Astrocyte (in vitro differentiated cells and primary cell): Measurements from ENCODE around the gene ZSCAN30. TPM values are rescaled to one million over a fixed set of nuclear protein-coding genes. Genes with fewer than 3 reads are reported as not detected.

Source experiments
- DNase-seq: peaks from one replicate; pipeline ENCODE4 v3.0.0-alpha.2; 2010; ENCODE audit warnings: low read depth
- FAIRE-seq: peaks from 2 replicates; lab custom pipeline; 2011; peaks lifted over from hg19 to GRCh38; lab: Jason Lieb, UNC
- H2AFZ ChIP-seq: 2 replicates; pipeline ENCODE4 v1.6.0; 2012; ENCODE audit warnings: low read depth, low read length, inconsistent platforms
- H3K27ac ChIP-seq: 2 replicates; pipeline ENCODE4 v1.5.1; 2011; ENCODE audit warnings: low read depth, low read length, inconsistent platforms
- H3K27me3 ChIP-seq: 2 replicates; pipeline ENCODE4 v1.6.0; 2011; ENCODE audit warnings: low read length, inconsistent platforms; ENCODE audit not compliant: insufficient read depth
- H3K36me3 ChIP-seq: 2 replicates; pipeline ENCODE4 v1.5.1; 2011; ENCODE audit warnings: low read length, inconsistent platforms; ENCODE audit not compliant: insufficient read depth
- H3K4me1 ChIP-seq: 2 replicates; pipeline ENCODE4 v1.5.1; 2011; ENCODE audit warnings: low read length, inconsistent platforms; ENCODE audit not compliant: insufficient read depth
- H3K4me2 ChIP-seq: 2 replicates; pipeline ENCODE4 v1.6.0; 2012; ENCODE audit warnings: low read length, inconsistent platforms
- H3K4me3 ChIP-seq: 2 replicates; pipeline ENCODE4 v1.5.1; 2011; ENCODE audit warnings: low read depth, mild to moderate bottlenecking, low read length, inconsistent platforms; ENCODE audit not compliant: insufficient read depth
- H3K79me2 ChIP-seq: 2 replicates; pipeline ENCODE4 v1.6.0; 2012; ENCODE audit warnings: mild to moderate bottlenecking, low read length, inconsistent platforms; ENCODE audit not compliant: insufficient read depth
- H3K9ac ChIP-seq: 2 replicates; pipeline ENCODE4 v1.6.0; 2012; ENCODE audit warnings: mild to moderate bottlenecking, low read length, inconsistent platforms
- H3K9me3 ChIP-seq: 2 replicates; pipeline ENCODE4 v1.5.1; 2012; ENCODE audit warnings: low read depth, mild to moderate bottlenecking, low read length, inconsistent platforms; ENCODE audit not compliant: insufficient read depth
- H4K20me1 ChIP-seq: 2 replicates; pipeline ENCODE4 v1.6.0; 2012; ENCODE audit warnings: low read length, inconsistent platforms; ENCODE audit not compliant: insufficient read depth
- H3K27ac Mint-ChIP-seq: one replicate; pipeline ENCODE4 v1.8.0; 2021; ENCODE audit warnings: mild to moderate bottlenecking, mixed read lengths; ENCODE audit not compliant: unreplicated experiment
- H3K27me3 Mint-ChIP-seq: one replicate; pipeline ENCODE4 v1.8.0; 2021; ENCODE audit warnings: low read depth, mixed read lengths; ENCODE audit not compliant: unreplicated experiment
- H3K36me3 Mint-ChIP-seq: one replicate; pipeline ENCODE4 v1.8.0; 2021; ENCODE audit warnings: low read depth, mixed read lengths; ENCODE audit not compliant: unreplicated experiment
- H3K4me1 Mint-ChIP-seq: one replicate; pipeline ENCODE4 v1.8.0; 2021; ENCODE audit warnings: low read depth, mixed read lengths; ENCODE audit not compliant: unreplicated experiment
- H3K4me3 Mint-ChIP-seq: one replicate; pipeline ENCODE4 v1.8.0; 2021; ENCODE audit warnings: mild to moderate bottlenecking, moderate library complexity, mixed read lengths; ENCODE audit not compliant: unreplicated experiment
- H3K9me3 Mint-ChIP-seq: one replicate; pipeline ENCODE4 v1.8.0; 2021; ENCODE audit warnings: mild to moderate bottlenecking, mixed read lengths; ENCODE audit not compliant: unreplicated experiment
- CTCF ChIP-seq: IDR thresholded peaks from 2 replicates; pipeline ENCODE4 v1.5.1; 2011; ENCODE audit warnings: low read depth, mild to moderate bottlenecking, inconsistent platforms, low read length, moderate library complexity; ENCODE audit not compliant: insufficient read depth
- EZH2 ChIP-seq: IDR thresholded peaks from 2 replicates; pipeline ENCODE4 v1.6.1; 2012; ENCODE audit warnings: mild to moderate bottlenecking, low read length, inconsistent platforms; ENCODE audit not compliant: insufficient read depth
- total RNA-seq: library from RNA; stranded (reverse); gene quantifications from 2 replicates; pipeline ENCODE4 v1.2.1, GENCODE V29; 2021

The ZSCAN30 gene
- total RNA-seq, 1 donor from 2014 or later = 19.0 TPM

GRCh38 chr18:35289293-35289692 is 736 bp downstream of the ZSCAN30 start:
- Histone ChIP-seq H3K79me2 (peaks cover 96% of the 10 kb centered on the region), H3K27ac (peak overlapping the region; percentile 86), H3K4me1 (peaks cover 4% of the 10 kb centered on the region), H3K36me3 (peaks cover 3% of the 10 kb centered on the region), H3K9me3 (no peaks in the 10 kb centered on the region), H3K9ac (peak overlapping the region; percentile 96), H3K4me3 (peak overlapping the region; percentile 88), H4K20me1 (no peaks in the 10 kb centered on the region), H3K27me3 (no peaks in the 10 kb centered on the region), H3K4me2 (peak overlapping the region; percentile 87), H2AFZ (peak overlapping the region; percentile 94)
- TF ChIP-seq CTCF = no peak
- TF ChIP-seq EZH2 = no peak
- FAIRE-seq (no peak), DNase-seq (no peak)
- Mint-ChIP-seq H3K27me3 (no peaks in the 10 kb centered on the region), H3K4me1 (peaks cover 11% of the 10 kb centered on the region), H3K9me3 (peaks cover 3% of the 10 kb centered on the region), H3K27ac (peak overlapping the region; percentile 96), H3K4me3 (peak overlapping the region; percentile 96), H3K36me3 (peaks cover 8% of the 10 kb centered on the region)

- H3K9me3 ChIP-seq = no peaks in the 10 kb centered on the region
- DNase-seq = no peak
- Mint-ChIP-seq H3K4me1 (peaks cover 3% of the 10 kb centered on the region), H3K27ac (no peak overlapping the region), H3K9me3 (peaks cover 8% of the 10 kb centered on the region), H3K4me3 (no peak overlapping the region), H3K36me3 (peaks cover 11% of the 10 kb centered on the region), H3K27me3 (no peaks in the 10 kb centered on the region)
- no peaks in the 10 kb centered on the region for H3K36me3 ChIP-seq
- no peak overlapping the region for H3K27ac ChIP-seq
- H3K4me3 ChIP-seq = no peak overlapping the region
- H2AFZ ChIP-seq = no peak overlapping the region
- no peak overlapping the region for H3K4me2 ChIP-seq
- no peaks in the 10 kb centered on the region for H4K20me1 ChIP-seq
- no peak for FAIRE-seq
- peaks cover 71% of the 10 kb centered on the region for H3K79me2 ChIP-seq
- H3K9ac ChIP-seq = no peak overlapping the region
- H3K27me3 ChIP-seq = no peaks in the 10 kb centered on the region
- peaks cover 7% of the 10 kb centered on the region for H3K4me1 ChIP-seq
- no peak for TF ChIP-seq CTCF
- no peak for TF ChIP-seq EZH2
These were observed 5.2 kb downstream of the ZSCAN30 start for GRCh38 chr18:35284841-35285240.

GRCh38 chr18:35283923-35284794 is 5.9 kb downstream of the ZSCAN30 start:
- TF ChIP-seq EZH2 (no peak), CTCF (no peak)
- Mint-ChIP-seq H3K9me3 (peaks cover 10% of the 10 kb centered on the region), H3K4me3 (no peak overlapping the region), H3K36me3 (peaks cover 14% of the 10 kb centered on the region), H3K4me1 (peaks cover under 1% of the 10 kb centered on the region), H3K27me3 (no peaks in the 10 kb centered on the region), H3K27ac (no peak overlapping the region)
- no peaks in the 10 kb centered on the region for H3K36me3 ChIP-seq
- H3K27me3 ChIP-seq = no peaks in the 10 kb centered on the region
- no peak overlapping the region for H3K4me2 ChIP-seq
- H3K4me3 ChIP-seq = no peak overlapping the region
- H4K20me1 ChIP-seq = no peaks in the 10 kb centered on the region
- peaks cover 3% of the 10 kb centered on the region for H3K9me3 ChIP-seq
- H3K9ac ChIP-seq = no peak overlapping the region
- no peak overlapping the region for H2AFZ ChIP-seq
- no peak overlapping the region for H3K27ac ChIP-seq
- no peak for FAIRE-seq
- no peak for DNase-seq
- H3K79me2 ChIP-seq = peaks cover 68% of the 10 kb centered on the region
- peaks cover 7% of the 10 kb centered on the region for H3K4me1 ChIP-seq
